Skeletal muscle satellite cell (primary cell): Measurements from ENCODE around the gene BICD1.
"Not testable (repeated sequence)": the region's sequence is repeated elsewhere in the genome, so short reads cannot be mapped to it uniquely, and the experiment has no call there.

ENCODE experiments used
- H3K27me3 ChIP-seq: 2 replicates; pipeline ENCODE4 v1.7.0; 2013; ENCODE audit warnings: low read length; ENCODE audit not compliant: control insufficient read depth, insufficient read depth
- H3K36me3 ChIP-seq: 2 replicates; pipeline ENCODE4 v1.7.0; 2013; ENCODE audit warnings: mild to moderate bottlenecking, control low read depth, low read length; ENCODE audit not compliant: insufficient read depth
- H3K4me1 ChIP-seq: 2 replicates; pipeline ENCODE4 v1.7.0; 2013; ENCODE audit warnings: low read length; ENCODE audit not compliant: control insufficient read depth, insufficient read depth
- H3K4me2 ChIP-seq: 2 replicates; pipeline ENCODE4 v1.7.0; 2013; ENCODE audit warnings: mild to moderate bottlenecking, low read length
- H3K4me3 ChIP-seq: 2 replicates; pipeline ENCODE4 v1.7.0; 2013; ENCODE audit warnings: low read length
- H3K9ac ChIP-seq: 2 replicates; pipeline ENCODE4 v1.7.0; 2013; ENCODE audit warnings: mild to moderate bottlenecking, low read depth, low read length, moderate library complexity
- H3K9me3 ChIP-seq: replicated peaks from 2 replicates; pipeline ENCODE4 v1.7.0; 2013; ENCODE audit warnings: mild to moderate bottlenecking, control low read depth, low read length

The BICD1 gene

GRCh38 chr12:32083489-32083888 lies 23.2 kb upstream of the BICD1 start:
- Histone ChIP-seq H3K36me3 (no peaks in the 10 kb centered on the region), H3K4me3 (no peak overlapping the region), H3K4me1 (peaks cover 9% of the 10 kb centered on the region), H3K9ac (peak overlapping the region; percentile 18), H3K9me3 (no peaks in the 10 kb centered on the region), H3K27me3 (no peaks in the 10 kb centered on the region), H3K4me2 (peak overlapping the region; percentile 47)

DNA sequence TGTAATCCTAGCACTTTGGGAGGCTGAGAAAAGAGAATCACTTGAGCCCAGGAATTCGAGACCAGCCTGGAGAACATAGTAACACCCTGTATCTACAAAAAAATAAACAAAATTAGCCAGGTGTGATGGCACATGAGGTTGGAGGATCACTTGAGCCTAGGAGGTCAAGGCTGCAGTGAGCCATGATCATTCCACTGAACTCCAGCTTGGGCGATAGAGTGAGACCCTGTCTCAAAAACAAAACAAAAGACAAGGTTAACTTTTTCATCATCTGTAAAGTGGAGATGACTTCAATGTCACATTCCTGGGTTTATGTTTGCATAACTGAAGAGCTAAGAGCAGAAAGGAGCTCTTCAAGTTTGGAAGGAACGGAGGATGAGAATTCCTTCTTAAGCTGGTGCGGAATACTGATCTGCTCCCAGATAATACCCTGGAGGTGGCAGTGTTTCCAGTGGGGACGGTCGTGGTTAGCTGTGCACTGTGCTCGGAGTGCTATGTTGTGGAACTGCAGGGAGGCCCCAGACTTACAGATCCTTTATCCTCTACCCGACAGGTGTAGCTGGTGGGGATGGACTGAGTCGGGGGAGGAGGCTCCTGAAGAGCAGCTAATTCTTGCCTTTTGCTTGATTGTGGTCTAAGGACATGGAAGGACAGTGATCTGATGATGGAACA lies 22.5 kb upstream of the BICD1 start:
- H3K36me3 ChIP-seq, result no peaks in the 10 kb centered on the region
- H3K9ac ChIP-seq, result peak overlapping the region; percentile 18
- no peak overlapping the region for H3K4me3 ChIP-seq
- H3K4me1 ChIP-seq, result peaks cover 9% of the 10 kb centered on the region
- peak overlapping the region; percentile 47 for H3K4me2 ChIP-seq
- H3K9me3 ChIP-seq, result no peaks in the 10 kb centered on the region
- no peaks in the 10 kb centered on the region for H3K27me3 ChIP-seq

DNA sequence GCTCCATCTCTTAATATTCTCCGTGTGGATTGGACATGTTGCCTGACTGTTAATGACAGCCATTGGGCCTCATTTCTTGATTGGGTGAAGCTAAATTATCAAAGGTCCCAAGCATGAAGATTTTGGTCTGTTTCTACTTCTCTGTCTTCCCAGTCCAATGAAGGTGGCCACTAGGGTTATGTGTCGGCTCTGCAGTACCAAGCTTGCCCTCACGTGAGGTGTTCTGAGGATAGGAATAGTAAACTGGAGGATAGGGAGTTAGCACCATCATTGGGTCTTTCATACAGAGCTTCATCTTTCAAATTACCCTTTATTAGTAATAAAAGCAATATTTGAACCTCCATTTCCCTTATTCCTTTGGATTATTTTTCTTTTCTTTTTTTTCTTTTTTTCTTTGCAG lies 21.9 kb upstream of the BICD1 start:
- H3K9me3 ChIP-seq, result no peaks in the 10 kb centered on the region
- no peaks in the 10 kb centered on the region for H3K36me3 ChIP-seq
- H3K4me1 ChIP-seq, result peaks cover 9% of the 10 kb centered on the region
- H3K9ac ChIP-seq, result no peak overlapping the region
- no peak overlapping the region for H3K4me3 ChIP-seq
- H3K27me3 ChIP-seq, result no peaks in the 10 kb centered on the region
- no peak overlapping the region for H3K4me2 ChIP-seq

GRCh38 chr12:32087306-32087705 lies 19.3 kb upstream of the BICD1 start:
- H3K4me2 ChIP-seq, result no peak overlapping the region
- no peaks in the 10 kb centered on the region for H3K36me3 ChIP-seq
- no peak overlapping the region for H3K9ac ChIP-seq
- no peaks in the 10 kb centered on the region for H3K27me3 ChIP-seq
- H3K9me3 ChIP-seq, result no peaks in the 10 kb centered on the region
- peaks cover 9% of the 10 kb centered on the region for H3K4me1 ChIP-seq
- H3K4me3 ChIP-seq, result no peak overlapping the region

DNA sequence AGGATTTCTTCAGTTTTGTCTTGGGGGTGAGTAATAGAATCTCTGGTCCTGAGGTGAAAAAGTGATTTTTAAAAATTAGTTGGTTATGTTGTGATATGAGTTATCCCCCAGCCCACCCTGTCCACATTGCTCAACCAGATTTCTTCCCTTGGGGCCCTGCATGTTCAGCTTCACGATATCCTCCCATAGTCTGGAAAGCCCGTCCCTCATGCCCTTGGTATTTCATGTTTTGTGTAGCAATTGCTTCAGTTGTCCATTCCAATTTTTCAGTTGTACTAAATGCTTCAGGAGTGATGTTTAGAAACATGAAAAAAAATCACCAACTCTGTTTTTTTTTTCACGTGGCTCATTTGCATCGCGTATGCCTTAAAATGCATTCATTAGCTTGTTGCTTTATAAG lies 17.5 kb upstream of the BICD1 start:
- peaks cover 2% of the 10 kb centered on the region for H3K4me1 ChIP-seq
- H3K27me3 ChIP-seq, result peaks cover 2% of the 10 kb centered on the region
- no peak overlapping the region for H3K9ac ChIP-seq

GRCh38 chr12:32089586-32089985 lies 17.1 kb upstream of the BICD1 start:
- no peak overlapping the region for H3K4me2 ChIP-seq
- H3K4me3 ChIP-seq, result no peak overlapping the region
- no peaks in the 10 kb centered on the region for H3K9me3 ChIP-seq
- H3K9ac ChIP-seq, result no peak overlapping the region
- H3K4me1 ChIP-seq, result no peaks in the 10 kb centered on the region
- H3K27me3 ChIP-seq, result peaks cover 2% of the 10 kb centered on the region
- no peaks in the 10 kb centered on the region for H3K36me3 ChIP-seq

More for the DNA sequence above, 17.5 kb upstream of the BICD1 start:
- Histone ChIP-seq H3K4me3 (no peak overlapping the region), H3K9me3 (no peaks in the 10 kb centered on the region), H3K4me2 (no peak overlapping the region), H3K36me3 (no peaks in the 10 kb centered on the region)

DNA sequence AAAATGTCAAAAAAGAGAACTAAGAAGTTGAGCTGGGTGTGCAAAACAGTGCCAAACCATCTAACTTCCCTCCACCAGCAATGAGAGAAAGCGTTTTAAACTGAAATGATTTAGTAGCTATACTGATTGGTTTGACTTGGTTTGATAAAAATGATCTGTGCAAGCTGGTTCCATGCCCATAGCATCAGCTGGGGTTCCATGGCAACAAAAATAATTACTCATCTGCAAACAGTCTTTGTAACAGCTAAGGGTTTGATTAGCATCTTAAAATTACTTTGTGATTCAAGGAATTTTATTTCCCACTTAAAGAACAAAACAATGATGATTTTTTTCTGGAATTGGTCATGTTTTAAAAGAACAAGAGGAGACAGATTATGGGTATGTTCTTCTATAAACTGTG lies 15.0 kb upstream of the BICD1 start:
- Histone ChIP-seq H3K27me3 (peaks cover 2% of the 10 kb centered on the region), H3K4me2 (no peak overlapping the region), H3K4me3 (no peak overlapping the region), H3K9me3 (no peaks in the 10 kb centered on the region), H3K9ac (no peak overlapping the region), H3K4me1 (no peaks in the 10 kb centered on the region), H3K36me3 (no peaks in the 10 kb centered on the region)

GRCh38 chr12:32098112-32098511 lies 8.5 kb upstream of the BICD1 start:
- no peaks in the 10 kb centered on the region for H3K36me3 ChIP-seq
- H3K4me1 ChIP-seq, result no peaks in the 10 kb centered on the region
- H3K27me3 ChIP-seq, result peaks cover 2% of the 10 kb centered on the region
- no peak overlapping the region for H3K9ac ChIP-seq
- no peaks in the 10 kb centered on the region for H3K9me3 ChIP-seq
- no peak overlapping the region for H3K4me2 ChIP-seq
- no peak overlapping the region for H3K4me3 ChIP-seq

DNA sequence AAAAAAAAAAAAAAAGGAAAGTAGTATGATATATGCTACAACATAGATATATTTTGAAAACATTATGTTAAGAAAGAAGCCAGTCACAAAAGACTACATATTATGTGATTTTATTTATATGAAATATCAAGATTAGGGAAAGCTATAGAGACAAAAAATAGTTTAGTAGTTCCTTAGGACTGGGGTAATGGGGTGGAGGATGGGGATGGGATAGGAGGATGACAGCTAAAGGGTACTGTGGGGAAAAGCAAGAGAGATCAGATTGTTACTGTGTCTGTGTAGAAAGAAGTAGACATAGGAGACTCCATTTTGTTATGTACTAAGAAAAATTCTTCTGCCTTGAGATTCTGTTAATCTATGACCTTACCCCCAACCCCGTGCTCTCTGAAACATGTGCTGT lies 7.4 kb upstream of the BICD1 start:
- not testable (repeated sequence) for H3K4me1 ChIP-seq, H3K4me2 ChIP-seq, H3K4me3 ChIP-seq, H3K9ac ChIP-seq, H3K36me3 ChIP-seq, H3K27me3 ChIP-seq, H3K9me3 ChIP-seq

GRCh38 chr12:32100361-32100760 lies 6.3 kb upstream of the BICD1 start:
- no peaks in the 10 kb centered on the region for H3K36me3 ChIP-seq
- H3K27me3 ChIP-seq, result no peaks in the 10 kb centered on the region
- no peak overlapping the region for H3K9ac ChIP-seq
- H3K9me3 ChIP-seq, result no peaks in the 10 kb centered on the region
- no peaks in the 10 kb centered on the region for H3K4me1 ChIP-seq
- H3K4me3 ChIP-seq, result no peak overlapping the region
- no peak overlapping the region for H3K4me2 ChIP-seq

DNA sequence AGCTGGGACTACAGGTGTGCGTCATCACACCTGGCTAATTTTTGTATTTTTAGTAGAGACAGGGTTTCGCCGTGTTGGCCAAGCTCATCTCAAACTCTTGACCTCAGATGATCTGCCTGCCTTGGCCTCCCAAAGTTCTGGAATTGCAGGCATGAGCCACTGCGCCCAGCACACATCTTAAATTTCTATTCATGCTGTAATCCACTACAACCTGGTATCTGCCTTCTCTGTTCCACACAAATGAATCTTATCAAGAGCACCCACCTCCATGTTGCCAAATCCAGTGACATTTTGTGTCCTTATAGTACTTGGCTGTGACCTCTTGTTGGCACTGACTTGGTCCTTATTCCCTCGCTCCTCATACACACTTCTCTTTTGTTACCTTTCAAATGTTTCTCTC lies 5.8 kb upstream of the BICD1 start:
- Histone ChIP-seq H3K4me3 (no peak overlapping the region), H3K9ac (no peak overlapping the region), H3K4me1 (no peaks in the 10 kb centered on the region), H3K27me3 (no peaks in the 10 kb centered on the region), H3K36me3 (no peaks in the 10 kb centered on the region), H3K4me2 (no peak overlapping the region), H3K9me3 (no peaks in the 10 kb centered on the region)

DNA sequence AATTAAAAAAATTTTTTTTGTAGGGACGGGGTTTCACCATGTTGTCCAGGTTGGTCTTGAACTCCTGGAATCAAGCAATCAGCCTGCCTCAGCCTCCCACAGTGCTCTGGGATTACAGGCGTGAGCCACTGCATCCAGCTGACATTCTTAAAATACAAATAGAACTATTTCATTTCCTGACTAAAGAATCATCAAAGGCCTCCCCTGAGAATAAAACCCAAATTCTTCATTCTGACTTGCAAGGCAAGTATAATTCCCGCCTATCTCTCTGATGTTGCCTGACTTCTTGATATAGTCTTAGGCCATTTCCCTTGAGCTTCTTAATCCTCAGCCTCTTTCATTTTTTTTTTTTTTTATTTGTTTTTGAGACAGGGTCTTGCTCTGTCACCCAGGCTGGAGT lies 4.4 kb upstream of the BICD1 start:
- Histone ChIP-seq H3K36me3 (no peaks in the 10 kb centered on the region), H3K9ac (no peak overlapping the region), H3K4me2 (no peak overlapping the region), H3K27me3 (no peaks in the 10 kb centered on the region), H3K4me1 (peaks cover 2% of the 10 kb centered on the region), H3K4me3 (no peak overlapping the region), H3K9me3 (no peaks in the 10 kb centered on the region)
